ENCODE measurements around the gene NOXO1. TPM values are rescaled to one million over a fixed set of nuclear protein-coding genes. Genes with fewer than 3 reads are reported as not detected.

Gene NOXO1
- total and polyA plus RNA-seq, 2 experiments from 2014 or later = 2.0 to 2.6 TPM

DNA sequence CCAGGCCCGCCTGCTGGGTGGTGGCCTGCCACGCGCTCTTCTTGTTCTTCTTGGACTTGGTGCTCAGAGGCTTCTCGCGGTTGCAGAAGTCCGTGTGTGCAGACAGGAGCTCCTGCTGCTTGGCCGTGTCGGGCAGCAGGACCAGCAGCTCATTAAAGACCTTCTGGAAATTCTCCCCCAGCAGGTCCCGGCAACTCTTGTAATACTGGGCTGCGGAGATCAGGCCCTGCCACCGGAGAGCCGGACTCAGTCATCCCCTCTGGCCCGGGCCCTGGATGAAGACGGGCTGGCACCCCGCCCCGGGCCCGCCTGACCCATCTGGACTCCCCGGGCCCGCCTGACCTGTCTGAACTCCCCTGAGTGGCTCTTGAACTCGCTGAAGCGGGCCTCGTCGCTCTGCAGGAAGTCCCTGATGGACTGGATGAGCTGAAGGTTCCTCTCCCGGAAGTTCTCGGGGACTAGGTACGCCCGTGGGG lies 17.1 kb upstream of the NOXO1 start:
- H3K27ac ChIP-seq (ENCODE audit: low read depth) = no peak overlapping the region
- H3K27me3 ChIP-seq (ENCODE audit: insufficient read depth) = no peaks in the 10 kb centered on the region
- no peak overlapping the region for H3K4me2 ChIP-seq
- no peak for ATAC-seq
- no peak overlapping the region; the same call in 2 of the 3 replicates for H3K4me3 Mint-ChIP-seq
- no peaks in the 10 kb centered on the region; the same call in 1 of the 2 replicates for H3K36me3 ChIP-seq (ENCODE audit: insufficient read depth)
- no peak overlapping the region for H2AFZ ChIP-seq
- 0 out of 2 replicates have a peak, but pooled peaks cover 12% of the 10 kb centered on the region for H3F3A ChIP-seq (replicated peaks; ENCODE audit: low read depth)
- no peak overlapping the region for H3K4me3 ChIP-seq
- H3K27me3 Mint-ChIP-seq (ENCODE audit: insufficient read depth, low read depth, poor library complexity) = peaks cover 3% of the 10 kb centered on the region
- H3K9me2 ChIP-seq (ENCODE audit: insufficient read depth) = no peaks in the 10 kb centered on the region
- H3K4me1 Mint-ChIP-seq = peaks cover under 1% of the 10 kb centered on the region; the same call in 2 of the 3 replicates
- H4K20me1 ChIP-seq (replicated peaks; ENCODE audit: insufficient read depth) = peaks cover 2% of the 10 kb centered on the region
- H3K4me1 ChIP-seq (ENCODE audit: insufficient read depth) = no peaks in the 10 kb centered on the region
- peaks cover 6% of the 10 kb centered on the region for H3K79me2 ChIP-seq (replicated peaks; ENCODE audit: insufficient read depth)
- no peak overlapping the region for H3K27ac Mint-ChIP-seq
- no peak for TF ChIP-seq JUNB (IDR thresholded peaks at IDR 0.05; ENCODE audit: unreplicated experiment)
- TF ChIP-seq, protein P1, sequence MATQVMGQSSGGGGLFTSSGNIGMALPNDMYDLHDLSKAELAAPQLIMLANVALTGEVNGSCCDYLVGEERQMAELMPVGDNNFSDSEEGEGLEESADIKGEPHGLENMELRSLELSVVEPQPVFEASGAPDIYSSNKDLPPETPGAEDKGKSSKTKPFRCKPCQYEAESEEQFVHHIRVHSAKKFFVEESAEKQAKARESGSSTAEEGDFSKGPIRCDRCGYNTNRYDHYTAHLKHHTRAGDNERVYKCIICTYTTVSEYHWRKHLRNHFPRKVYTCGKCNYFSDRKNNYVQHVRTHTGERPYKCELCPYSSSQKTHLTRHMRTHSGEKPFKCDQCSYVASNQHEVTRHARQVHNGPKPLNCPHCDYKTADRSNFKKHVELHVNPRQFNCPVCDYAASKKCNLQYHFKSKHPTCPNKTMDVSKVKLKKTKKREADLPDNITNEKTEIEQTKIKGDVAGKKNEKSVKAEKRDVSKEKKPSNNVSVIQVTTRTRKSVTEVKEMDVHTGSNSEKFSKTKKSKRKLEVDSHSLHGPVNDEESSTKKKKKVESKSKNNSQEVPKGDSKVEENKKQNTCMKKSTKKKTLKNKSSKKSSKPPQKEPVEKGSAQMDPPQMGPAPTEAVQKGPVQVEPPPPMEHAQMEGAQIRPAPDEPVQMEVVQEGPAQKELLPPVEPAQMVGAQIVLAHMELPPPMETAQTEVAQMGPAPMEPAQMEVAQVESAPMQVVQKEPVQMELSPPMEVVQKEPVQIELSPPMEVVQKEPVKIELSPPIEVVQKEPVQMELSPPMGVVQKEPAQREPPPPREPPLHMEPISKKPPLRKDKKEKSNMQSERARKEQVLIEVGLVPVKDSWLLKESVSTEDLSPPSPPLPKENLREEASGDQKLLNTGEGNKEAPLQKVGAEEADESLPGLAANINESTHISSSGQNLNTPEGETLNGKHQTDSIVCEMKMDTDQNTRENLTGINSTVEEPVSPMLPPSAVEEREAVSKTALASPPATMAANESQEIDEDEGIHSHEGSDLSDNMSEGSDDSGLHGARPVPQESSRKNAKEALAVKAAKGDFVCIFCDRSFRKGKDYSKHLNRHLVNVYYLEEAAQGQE (IDR thresholded peaks at IDR 0.05; ENCODE audit: unreplicated experiment) = no peak
- TF ChIP-seq STAT1 (IDR thresholded peaks at IDR 0.05; ENCODE audit: unreplicated experiment) = no peak
- TF ChIP-seq, protein P2, sequence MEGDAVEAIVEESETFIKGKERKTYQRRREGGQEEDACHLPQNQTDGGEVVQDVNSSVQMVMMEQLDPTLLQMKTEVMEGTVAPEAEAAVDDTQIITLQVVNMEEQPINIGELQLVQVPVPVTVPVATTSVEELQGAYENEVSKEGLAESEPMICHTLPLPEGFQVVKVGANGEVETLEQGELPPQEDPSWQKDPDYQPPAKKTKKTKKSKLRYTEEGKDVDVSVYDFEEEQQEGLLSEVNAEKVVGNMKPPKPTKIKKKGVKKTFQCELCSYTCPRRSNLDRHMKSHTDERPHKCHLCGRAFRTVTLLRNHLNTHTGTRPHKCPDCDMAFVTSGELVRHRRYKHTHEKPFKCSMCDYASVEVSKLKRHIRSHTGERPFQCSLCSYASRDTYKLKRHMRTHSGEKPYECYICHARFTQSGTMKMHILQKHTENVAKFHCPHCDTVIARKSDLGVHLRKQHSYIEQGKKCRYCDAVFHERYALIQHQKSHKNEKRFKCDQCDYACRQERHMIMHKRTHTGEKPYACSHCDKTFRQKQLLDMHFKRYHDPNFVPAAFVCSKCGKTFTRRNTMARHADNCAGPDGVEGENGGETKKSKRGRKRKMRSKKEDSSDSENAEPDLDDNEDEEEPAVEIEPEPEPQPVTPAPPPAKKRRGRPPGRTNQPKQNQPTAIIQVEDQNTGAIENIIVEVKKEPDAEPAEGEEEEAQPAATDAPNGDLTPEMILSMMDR (conservative IDR thresholded peaks at IDR 0.05; ENCODE audit: low read depth in 2 of 2) = no peak
- TF ChIP-seq CREB1 (CRISPR knock-in tag; IDR thresholded peaks at IDR 0.05; ENCODE audit: low read depth) = no peak
- TF ChIP-seq ZNF331 (CRISPR knock-in tag; IDR thresholded peaks at IDR 0.05; ENCODE audit: low read depth) = no peak
- TF ChIP-seq POLR2AphosphoS5 (IDR thresholded peaks at IDR 0.05; ENCODE audit: low read depth) = no peak
- no peak for TF ChIP-seq ZNF114 (CRISPR knock-in tag; IDR thresholded peaks at IDR 0.05)
- no peak for TF ChIP-seq EZH2phosphoT487 (IDR thresholded peaks at IDR 0.05; ENCODE audit: unreplicated experiment)
- TF ChIP-seq EZH2 (IDR thresholded peaks at IDR 0.05; ENCODE audit: low read depth, unreplicated experiment) = no peak
- TF ChIP-seq NANOG (IDR thresholded peaks at IDR 0.05; ENCODE audit: borderline replicate concordance) = no peak
- TF ChIP-seq, protein P3, sequence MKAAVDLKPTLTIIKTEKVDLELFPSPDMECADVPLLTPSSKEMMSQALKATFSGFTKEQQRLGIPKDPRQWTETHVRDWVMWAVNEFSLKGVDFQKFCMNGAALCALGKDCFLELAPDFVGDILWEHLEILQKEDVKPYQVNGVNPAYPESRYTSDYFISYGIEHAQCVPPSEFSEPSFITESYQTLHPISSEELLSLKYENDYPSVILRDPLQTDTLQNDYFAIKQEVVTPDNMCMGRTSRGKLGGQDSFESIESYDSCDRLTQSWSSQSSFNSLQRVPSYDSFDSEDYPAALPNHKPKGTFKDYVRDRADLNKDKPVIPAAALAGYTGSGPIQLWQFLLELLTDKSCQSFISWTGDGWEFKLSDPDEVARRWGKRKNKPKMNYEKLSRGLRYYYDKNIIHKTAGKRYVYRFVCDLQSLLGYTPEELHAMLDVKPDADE (IDR thresholded peaks at IDR 0.05) = no peak
- TF ChIP-seq, protein P4, sequence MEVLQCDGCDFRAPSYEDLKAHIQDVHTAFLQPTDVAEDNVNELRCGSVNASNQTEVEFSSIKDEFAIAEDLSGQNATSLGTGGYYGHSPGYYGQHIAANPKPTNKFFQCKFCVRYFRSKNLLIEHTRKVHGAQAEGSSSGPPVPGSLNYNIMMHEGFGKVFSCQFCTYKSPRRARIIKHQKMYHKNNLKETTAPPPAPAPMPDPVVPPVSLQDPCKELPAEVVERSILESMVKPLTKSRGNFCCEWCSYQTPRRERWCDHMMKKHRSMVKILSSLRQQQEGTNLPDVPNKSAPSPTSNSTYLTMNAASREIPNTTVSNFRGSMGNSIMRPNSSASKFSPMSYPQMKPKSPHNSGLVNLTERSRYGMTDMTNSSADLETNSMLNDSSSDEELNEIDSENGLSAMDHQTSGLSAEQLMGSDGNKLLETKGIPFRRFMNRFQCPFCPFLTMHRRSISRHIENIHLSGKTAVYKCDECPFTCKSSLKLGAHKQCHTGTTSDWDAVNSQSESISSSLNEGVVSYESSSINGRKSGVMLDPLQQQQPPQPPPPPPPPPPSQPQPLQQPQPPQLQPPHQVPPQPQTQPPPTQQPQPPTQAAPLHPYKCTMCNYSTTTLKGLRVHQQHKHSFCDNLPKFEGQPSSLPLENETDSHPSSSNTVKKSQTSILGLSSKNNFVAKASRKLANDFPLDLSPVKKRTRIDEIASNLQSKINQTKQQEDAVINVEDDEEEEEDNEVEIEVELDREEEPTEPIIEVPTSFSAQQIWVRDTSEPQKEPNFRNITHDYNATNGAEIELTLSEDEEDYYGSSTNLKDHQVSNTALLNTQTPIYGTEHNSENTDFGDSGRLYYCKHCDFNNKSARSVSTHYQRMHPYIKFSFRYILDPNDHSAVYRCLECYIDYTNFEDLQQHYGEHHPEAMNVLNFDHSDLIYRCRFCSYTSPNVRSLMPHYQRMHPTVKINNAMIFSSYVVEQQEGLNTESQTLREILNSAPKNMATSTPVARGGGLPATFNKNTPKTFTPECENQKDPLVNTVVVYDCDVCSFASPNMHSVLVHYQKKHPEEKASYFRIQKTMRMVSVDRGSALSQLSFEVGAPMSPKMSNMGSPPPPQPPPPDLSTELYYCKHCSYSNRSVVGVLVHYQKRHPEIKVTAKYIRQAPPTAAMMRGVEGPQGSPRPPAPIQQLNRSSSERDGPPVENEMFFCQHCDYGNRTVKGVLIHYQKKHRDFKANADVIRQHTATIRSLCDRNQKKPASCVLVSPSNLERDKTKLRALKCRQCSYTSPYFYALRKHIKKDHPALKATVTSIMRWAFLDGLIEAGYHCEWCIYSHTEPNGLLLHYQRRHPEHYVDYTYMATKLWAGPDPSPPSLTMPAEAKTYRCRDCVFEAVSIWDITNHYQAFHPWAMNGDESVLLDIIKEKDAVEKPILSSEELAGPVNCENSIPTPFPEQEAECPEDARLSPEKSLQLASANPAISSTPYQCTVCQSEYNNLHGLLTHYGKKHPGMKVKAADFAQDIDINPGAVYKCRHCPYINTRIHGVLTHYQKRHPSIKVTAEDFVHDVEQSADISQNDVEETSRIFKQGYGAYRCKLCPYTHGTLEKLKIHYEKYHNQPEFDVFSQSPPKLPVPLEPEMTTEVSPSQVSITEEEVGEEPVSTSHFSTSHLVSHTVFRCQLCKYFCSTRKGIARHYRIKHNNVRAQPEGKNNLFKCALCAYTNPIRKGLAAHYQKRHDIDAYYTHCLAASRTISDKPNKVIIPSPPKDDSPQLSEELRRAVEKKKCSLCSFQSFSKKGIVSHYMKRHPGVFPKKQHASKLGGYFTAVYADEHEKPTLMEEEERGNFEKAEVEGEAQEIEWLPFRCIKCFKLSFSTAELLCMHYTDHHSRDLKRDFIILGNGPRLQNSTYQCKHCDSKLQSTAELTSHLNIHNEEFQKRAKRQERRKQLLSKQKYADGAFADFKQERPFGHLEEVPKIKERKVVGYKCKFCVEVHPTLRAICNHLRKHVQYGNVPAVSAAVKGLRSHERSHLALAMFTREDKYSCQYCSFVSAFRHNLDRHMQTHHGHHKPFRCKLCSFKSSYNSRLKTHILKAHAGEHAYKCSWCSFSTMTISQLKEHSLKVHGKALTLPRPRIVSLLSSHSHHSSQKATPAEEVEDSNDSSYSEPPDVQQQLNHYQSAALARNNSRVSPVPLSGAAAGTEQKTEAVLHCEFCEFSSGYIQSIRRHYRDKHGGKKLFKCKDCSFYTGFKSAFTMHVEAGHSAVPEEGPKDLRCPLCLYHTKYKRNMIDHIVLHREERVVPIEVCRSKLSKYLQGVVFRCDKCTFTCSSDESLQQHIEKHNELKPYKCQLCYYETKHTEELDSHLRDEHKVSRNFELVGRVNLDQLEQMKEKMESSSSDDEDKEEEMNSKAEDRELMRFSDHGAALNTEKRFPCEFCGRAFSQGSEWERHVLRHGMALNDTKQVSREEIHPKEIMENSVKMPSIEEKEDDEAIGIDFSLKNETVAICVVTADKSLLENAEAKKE (CRISPR knock-in tag; IDR thresholded peaks at IDR 0.05) = no peak
- no peak for DNase-seq (ENCODE audit: low spot score)
- H3K36me3 Mint-ChIP-seq (ENCODE audit: low read depth) = peaks cover 31% of the 10 kb centered on the region
- H3K9me3 Mint-ChIP-seq = no peaks in the 10 kb centered on the region

Data from GM23338 (cell line).